ENCODE measurements around the gene ENOPH1.

The ENOPH1 gene

DNA sequence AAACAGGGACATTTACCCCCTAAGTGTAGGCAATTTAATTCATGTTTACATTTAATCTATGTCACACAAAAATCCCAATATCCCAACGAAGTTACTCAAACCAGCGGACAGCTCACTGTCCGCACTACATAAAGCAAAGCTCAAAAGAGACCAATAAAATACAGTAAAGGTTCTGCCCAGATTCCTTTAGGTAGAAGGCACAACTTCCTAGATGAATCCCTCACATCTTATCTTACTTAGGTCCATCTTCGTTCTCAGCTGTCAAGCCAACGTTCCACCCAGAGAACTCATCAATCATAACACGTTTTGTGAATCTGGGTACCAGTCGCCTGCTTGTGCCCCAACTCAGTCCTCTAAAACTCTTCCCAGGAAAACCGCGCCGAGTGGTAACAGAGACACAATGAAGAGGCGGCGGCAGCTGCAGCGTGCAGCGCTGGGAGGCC, 1.8 kb upstream of the ENOPH1 start:
- DNase-seq (ENCODE audit: low read depth, low spot score): no peak

DNA sequence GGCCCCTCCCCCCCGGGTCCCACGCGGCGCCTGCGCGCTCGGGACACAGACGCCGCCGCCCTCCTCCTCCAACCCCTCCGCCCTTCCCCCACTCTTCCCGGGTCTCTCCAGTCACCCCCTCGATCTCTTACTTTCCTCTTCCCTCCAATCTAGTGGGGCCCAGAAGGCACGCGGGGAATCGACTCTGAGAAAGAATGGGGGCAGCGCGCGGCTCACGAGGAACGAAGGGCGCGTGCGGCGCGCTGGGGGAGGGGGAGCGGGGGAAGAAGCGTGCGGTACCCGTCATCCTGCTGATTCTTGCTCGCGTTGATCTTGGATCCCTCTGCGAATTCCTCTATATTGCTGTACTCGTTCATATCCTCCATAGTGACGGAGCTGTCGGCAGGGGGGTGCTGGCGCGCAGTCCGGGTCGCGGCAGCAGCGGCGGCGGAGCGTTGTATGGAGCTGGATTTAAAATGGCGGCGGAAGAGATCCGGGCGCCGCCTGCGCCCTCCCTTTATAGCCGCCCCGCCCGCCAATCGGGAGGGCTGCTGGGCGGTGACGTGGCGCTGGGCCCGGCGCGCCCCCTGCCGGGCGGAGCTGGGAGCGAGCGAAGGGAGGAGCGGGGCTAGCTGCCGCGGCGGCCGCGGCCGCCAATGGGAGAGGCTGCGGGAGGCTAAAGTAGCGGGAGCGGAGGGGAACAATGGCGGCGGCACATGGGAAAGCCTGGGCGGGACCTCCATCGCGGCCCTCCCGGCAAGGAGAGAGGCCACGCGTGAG, 1.2 kb upstream of the ENOPH1 start:
- peak; percentile 76 for DNase-seq (ENCODE audit: low read depth, low spot score)

DNA sequence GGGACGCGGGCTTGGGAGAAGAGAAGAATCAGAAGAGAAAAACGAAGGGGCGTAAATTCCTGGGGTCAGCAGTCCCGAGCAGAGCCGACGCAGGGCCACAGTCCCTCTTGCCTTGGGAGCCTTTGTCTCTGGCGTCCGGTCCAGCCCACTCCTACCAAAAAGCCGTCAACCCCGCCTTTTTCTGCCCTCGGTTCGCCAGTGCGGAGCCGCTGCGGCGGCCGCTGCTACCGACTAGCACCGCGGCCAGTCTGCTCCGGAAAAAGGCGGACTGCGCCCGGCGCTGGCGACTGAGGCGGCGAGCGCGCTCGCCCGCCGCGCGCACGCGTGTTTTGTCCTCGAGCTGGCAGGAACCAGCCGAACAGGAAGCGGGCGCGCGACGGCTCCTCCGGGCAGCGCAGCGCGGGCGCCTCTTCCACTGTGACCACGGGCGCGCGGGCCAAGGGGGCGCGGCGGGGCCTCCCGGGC, 630 bp upstream of the ENOPH1 start:
- peak; percentile 29 for DNase-seq (ENCODE audit: low read depth, low spot score)

DNA sequence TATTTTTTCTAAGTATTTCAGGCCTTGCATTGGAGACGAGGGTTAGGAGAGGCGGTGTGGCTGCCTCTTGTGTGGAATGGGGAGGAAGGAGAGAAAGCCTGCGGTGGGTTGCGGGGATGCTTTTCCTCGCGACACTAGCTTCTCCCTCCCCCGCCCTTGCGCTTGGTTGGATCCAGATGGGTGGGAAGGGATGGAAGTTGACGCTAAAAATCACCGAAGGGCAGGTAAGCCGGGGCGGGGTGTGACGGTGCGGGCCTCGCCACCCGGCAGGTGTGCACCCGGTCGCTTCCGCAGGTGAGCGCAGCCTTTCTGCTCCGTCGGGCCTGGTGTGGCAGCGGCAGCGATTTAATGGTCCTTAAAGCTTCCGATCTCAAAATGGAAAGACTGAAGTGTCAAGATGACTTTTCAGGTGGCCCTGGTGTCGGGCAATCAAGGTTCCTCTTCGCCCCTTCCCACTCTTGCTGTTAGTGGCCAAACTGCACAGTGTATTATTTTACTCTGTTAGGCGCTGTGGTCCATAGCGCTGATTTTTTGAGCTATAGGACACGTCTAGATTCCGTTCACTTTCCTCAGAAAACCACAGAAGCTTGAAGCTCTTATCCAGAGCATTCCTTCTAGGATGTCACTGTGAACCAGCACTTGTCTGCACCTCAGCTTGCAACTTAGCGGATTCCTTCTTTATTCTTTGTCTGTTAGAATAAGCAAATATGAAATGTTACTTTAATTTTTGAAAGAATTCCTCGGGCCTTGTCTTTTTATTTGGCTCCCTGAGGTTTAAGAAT, 765 bp downstream of the ENOPH1 start:
- no peak for DNase-seq (ENCODE audit: low read depth, low spot score)

DNA sequence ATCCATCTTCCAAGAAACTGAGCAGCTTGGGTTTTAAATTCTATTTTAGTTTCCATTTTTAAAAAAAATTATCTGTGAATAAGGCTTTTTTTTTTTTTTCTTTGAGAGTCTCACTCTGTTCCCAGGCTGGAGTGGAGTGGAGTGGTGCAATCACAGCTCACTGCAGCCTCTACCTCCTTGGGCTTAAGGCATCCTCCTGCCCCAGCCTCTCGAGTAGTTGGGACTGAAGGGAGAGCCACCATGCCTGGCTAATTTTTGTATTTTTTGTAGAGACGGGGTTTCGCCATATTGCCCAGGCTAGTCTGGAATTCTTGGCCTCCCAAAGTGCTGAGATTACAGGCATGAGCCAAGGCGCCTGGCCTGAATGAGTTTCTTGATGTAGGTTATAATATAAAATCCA, 1.4 kb downstream of the ENOPH1 start:
- DNase-seq (ENCODE audit: low read depth, low spot score): no peak

DNA sequence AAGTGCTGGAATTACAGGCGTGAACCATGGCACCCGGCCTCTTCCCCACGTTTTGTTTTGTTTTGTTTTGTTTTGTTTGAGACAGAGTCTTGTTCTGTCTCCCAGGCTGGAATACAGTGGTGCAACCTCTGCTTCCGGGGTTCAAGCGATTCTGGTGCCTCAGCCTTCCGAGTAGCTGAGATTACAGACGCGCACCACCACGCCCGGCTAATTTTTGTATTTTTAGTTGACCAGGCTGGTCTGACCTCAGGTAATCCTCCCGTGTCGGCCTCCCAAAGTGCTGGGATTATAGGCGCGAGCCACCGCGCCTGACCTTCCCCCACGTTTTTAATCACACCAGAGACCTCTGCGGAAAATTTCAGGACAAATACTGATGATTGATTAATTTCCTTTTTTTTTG, 2.2 kb downstream of the ENOPH1 start:
- no peak for DNase-seq (ENCODE audit: low read depth, low spot score)

DNA sequence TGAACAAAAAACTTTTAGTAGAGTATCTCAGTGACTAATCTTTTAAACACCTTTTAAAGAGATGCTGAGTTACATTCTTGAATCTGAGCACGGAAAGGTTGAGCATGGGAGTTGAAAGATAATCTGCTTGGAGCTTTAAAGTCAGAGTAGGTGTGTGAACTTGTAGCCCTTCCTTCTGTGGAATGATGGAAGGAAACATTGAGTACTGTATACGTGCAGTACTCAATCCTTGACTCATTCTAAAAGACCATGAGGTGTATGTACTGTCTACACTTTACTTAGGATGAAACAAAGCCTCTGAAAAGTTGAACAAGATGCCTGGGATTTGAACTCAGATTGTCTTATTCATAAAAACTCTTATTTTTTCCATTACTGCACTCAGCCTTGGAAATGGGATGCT, 3.4 kb downstream of the ENOPH1 start:
- DNase-seq (ENCODE audit: low read depth, low spot score): no peak

DNA sequence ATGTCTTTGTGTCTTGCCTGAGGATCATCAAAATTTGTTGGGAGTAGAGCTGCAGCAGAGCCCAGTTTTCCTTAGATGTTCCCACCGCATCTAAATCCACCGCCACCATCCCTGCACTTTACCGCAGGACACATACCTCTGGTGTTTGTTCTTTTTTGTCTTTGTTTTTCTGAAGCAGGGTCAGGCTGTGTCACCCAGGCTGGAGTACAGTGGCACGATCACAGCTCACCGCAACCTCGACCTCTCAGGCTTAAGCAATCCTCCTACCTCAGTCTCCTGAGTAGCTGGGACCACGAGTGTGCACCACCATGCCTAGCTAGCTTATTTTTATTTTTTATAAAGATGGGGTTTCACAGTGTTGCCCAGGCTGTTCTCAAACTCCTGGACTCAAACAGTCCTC, 4.6 kb downstream of the ENOPH1 start:
- DNase-seq (ENCODE audit: low read depth, low spot score): no peak

DNA sequence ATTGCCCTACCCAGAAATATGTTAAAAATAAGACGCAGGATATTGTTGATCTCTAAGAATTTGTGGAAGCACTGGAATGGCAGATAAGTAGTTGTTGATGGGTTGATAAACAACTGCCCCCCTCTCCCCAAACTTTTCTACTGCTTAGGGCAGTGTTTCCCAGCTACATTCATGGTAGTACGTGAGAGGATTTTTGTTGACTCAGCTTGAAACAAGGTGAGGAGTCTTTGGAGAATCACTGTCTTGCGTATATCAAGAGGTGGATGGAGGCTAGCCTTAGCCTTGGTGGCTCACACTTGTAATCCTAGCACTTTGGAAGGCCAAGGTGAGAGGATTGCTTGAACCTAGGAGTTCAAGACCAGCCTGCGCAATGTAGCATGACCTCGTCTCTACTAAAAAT, 5.7 kb downstream of the ENOPH1 start:
- DNase-seq (ENCODE audit: low read depth, low spot score): no peak

DNA sequence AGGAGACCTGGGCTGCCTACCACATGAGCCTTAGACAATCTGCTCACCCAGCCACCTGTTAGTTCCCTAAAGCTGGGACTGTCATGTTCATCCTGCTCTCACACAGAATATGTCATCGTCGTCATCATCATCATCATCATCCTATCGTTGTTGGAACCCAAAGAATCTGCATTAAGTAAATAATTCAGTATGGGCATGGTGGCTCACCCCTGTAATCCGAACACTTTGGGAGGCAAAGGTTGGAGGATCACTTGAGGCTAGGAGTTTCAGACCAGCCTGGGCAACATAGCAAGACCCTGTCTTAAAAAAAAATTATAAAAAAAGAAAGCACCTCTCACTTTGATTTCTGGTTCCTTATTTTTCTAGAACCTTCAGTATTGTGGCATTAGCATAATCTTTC, 6.4 kb downstream of the ENOPH1 start:
- DNase-seq (ENCODE audit: low read depth, low spot score): no peak

DNA sequence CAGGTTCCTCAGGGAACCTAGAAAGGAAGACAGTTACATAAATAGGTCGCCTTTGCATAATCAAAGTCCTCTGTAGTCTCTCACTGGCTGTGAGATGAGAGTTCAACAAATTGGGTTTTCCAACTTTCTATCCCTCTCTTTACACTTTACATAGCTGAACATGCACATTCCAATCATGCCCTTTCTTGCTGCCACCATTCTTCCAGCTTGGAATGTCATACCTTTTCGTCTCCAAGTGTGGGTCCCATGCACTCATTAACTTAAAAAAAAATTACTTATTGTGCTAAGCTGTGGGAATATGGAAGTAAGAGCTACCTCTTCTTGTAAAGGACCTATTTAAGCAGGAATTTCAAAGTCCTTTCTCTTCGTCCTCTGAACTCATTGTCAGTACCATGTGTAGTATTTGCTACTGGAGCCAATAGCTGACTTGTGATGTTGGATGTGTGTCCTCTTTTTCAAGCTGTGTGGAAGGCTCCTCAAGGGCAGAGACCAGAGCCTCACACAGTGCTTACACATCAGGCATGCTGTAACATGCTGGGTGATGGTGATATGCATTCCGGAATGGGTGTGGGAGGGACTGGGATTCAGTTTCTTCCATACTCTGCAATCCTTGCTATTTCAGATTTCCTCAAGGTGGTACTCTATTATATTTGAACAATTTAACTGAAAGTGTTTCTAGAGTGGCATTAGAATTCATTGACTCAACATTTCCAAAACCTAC, 7.1 kb downstream of the ENOPH1 start:
- no peak for DNase-seq (ENCODE audit: low read depth, low spot score)

DNA sequence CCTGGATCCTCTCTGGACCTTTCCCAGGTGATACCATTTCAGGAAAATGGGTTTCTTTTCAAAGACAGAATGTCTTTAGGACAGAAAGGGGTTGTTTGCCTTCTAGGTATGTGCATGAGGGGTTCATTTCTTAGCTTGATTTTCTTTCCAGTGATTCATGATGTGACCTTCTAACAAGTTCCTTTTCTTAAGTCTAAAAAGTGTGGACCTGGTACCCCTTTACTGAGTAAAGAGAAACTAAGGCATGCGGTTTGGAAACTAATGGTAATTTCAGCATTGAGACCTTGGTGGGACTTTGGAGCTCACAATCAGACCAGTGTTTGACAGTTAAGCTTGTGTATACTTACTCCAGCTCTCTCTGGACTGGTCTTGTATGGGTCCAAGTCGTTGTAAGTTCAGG, 8.7 kb downstream of the ENOPH1 start:
- DNase-seq (ENCODE audit: low read depth, low spot score): no peak

DNA sequence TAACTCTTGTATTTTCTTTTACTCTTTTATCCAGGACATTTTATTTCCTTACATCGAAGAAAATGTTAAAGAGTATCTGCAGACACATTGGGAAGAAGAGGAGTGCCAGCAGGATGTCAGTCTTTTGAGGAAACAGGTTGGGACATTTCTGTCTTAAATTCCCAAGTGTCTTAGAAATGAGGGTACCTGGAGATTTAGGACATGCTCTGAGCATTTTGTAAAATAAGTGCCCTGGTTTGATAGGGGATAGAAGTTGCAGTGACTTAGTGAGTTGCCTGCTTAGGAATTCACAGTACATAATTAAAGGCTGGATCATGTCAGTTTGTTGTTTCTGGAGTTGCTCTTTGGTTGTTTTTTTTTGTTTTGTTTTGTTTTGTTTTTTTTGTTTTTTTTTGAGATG, 17.5 kb downstream of the ENOPH1 start:
- DNase-seq (ENCODE audit: low read depth, low spot score): no peak

DNA sequence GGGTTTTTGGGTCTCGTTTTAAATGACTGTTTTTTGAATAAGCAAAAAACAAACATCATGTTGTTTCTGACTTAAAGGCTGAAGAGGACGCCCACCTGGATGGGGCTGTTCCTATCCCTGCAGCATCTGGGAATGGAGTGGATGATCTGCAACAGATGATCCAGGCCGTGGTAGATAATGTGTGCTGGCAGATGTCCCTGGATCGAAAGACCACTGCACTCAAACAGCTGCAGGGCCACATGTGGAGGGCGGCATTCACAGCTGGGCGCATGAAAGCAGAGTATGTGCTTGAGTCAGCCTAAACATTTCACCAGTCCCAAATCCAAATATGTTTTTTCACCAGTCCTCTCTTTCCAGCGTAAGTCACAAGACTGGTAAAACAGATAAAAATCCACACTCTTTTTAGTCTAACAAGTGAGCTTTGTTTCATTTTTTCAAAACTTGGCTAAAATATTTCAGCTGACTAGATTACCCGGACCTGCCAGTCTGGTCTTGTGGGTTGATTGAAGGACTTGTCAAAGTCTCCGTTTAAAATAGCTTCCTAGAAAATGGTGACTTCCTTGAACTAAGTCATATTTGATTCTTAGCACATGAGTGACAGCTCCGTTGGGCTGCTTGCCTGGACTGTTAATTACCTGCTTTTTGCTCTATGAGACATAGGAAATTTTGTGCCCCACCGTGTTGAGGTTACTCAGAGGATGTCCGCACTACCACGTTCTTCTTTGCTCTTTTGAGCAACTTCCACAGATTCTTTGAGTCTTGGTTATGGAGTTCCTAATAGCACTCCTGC, 20.8 kb downstream of the ENOPH1 start:
- no peak for DNase-seq (ENCODE audit: low read depth, low spot score)

DNA sequence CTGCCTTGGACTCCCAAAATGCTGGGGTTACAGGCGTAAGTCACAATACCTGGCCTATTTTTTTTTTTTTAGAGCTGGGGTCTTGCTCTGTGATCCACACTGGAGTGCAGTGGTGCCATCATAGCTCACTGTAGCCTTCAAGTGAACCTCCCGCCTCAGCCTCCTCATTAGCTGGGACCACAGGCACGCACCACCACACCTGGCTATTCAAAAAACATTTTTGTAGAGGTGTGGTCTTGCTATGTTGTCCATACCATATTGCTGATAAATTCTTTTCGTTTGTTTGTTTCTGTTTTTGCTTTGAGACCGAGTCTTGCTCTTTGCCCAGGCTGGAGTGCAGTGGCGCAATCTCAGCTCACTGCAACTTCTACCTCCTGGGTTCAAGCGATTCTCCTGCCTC, 21.6 kb downstream of the ENOPH1 start:
- no peak for DNase-seq (ENCODE audit: low read depth, low spot score)

DNA sequence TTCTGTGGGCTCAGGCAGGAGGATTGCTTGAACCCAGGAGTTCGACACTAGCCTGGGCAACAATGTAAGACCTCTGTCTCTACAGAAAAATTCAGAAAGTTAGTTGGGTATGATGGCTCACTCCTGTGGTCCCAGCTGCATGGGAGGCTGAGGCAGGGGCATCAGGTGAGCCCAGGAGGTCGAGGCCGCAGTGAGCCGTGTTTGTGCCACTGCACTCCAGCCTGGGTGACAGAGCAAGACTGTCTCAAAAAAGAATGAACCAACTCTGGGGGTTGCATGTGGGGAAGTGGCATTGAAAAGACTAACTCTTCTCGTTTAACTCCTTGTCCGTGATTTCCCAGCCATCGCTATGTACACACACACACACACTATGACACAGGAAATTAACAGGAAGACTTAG, 26.9 kb downstream of the ENOPH1 start:
- no peak for DNase-seq (ENCODE audit: low read depth, low spot score)

DNA sequence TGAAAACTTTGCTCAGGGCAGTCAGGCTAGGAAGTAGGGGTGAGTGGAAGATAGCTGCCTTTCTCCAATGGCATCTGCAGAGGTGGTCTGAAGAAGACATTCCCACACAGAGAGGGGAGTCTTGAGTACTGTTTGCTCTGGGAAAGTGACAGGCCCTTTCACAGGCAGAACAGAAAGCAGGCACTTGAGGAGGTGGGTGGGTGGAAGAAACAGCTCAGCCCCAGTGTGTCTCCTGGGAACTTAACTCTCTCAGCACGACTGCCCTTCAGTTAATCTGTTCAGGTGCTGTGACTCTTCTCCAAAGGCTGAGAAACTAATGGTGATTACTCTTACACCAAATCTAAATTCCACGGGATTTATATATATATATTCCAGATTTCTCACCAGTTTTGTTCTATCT, 28.3 kb downstream of the ENOPH1 start:
- no peak for DNase-seq (ENCODE audit: low read depth, low spot score)

DNA sequence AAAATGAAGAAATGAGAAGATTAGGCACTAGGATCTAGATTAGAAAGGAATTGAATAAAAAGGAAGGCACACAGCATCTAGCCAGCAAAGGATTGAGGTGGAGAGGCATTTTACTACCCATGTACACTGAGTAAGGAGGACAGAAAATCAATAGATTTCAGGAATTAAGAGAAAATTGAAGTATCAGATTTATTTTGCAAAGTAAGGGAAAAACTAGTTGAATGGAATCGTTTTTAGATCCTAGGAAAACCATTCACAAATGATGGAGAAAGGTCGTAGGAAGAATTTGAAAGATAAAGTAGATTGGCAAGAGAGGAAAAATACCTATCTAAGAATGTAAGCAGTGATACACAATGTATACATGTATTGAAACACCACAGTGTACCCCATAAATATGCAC, 31.3 kb downstream of the ENOPH1 start:
- no peak for DNase-seq (ENCODE audit: low read depth, low spot score)

DNA sequence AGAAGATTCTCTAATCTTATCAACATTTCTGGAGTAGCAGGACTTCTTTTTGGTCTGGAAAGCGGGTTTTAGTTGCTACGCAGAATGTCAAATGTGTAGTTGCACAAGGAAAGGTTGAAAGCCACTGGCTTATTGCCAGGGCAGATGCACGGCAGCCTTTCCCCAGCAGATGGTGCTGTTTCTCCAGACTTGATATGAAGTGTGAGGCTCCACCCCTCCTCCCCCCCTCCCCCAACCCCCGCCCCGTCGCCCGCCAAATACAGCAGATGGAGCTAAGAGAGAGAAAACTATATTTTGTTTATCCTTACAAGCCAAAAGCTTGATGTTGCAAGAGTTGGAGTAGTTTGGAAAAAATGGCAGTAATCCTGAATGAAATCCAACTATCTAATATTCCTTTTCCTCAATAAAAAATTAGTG, 32.0 kb downstream of the ENOPH1 start:
- peak; percentile 63 for DNase-seq (ENCODE audit: low read depth, low spot score)

DNA sequence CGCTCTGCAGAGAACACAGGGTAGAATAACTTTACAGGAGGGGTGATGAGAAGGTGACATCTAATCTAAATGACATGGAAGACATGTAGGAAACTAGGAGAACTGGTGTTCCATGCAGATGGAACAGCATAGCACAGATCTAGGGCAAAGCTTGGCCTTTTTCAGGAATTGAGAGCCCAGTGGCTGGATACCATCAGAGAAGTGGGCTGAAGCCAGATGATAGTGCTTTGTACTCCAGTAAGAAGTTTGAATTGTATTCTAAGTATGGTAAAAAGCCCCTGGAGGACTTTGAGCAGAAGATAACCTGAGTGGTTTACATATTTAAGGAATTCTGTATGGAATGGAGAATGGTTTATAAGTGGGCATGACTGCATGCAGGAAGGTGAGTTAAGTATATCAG, 32.8 kb downstream of the ENOPH1 start:
- no peak for DNase-seq (ENCODE audit: low read depth, low spot score)

DNA sequence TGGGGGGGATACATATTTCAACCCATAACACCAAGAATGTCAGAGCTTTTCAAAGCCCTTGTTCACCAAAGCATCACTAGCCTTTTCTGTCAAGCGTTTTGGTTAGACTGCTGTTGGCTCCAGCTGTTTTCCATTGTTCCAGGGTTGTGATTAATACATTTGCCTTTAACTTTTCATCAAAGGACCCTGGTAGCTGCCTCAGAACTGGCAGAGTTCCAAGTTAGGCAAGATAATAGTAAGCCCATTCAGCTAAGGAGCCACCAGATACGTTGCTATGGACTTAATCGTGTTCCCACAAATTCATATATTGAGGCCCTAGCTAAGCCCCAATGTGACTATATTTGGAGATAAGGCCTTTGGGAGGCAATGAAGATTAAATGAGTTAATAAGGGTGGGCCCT, 37.1 kb downstream of the ENOPH1 start:
- no peak for DNase-seq (ENCODE audit: low read depth, low spot score)

All from brain pericyte (primary cell).